Measurements from ENCODE around the gene HOXB8.

Gene HOXB8

GRCh38 chr17:48565022-48565554 lies 50.0 kb downstream of the HOXB8 start:
- DNase-seq (ENCODE audit: low spot score), result no peak
- in situ Hi-C loops (cut with MboI; ENCODE audit: low sequenced_read_pairs, unreplicated experiment), result no loop called here

DNA sequence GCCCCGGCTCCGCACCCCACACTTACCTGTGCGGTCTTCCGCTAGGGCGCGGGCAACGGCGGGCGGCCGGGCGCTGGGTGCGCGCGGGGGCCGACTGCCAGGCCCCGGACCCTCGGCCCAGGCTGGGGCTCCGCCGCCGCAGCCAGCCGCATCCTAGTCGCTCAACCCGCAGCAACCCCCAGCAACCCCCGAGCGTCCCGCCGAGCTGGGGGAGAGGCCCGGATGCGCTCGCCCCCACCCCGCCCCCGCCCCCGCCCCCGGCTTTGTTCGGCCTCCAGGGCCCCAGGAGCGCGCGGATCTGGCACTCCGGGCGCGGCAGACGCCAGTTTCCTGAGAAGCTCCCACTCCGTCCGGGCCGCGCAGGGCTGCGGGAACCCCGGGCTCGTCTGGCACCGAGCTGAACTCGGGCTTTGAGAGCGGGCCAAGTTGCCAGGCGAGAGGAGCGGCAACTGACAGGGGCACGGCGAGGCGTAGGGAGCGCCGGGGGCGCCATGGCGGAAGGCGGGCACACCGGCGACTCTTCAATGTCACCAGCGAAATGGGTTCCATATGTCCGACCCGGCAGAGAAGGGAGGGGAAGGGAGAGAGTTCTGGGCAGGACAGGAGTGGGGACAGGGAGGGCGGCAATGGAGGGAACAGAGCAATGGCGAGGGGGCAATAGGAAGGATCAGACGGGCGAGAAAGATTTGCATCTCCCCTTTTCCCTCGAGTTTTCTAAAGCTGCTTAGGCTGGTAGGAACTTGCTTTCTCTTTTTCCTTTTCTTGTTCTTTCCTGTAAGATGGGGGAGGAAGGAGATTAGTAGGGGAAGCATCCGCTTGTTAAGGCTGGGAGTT lies 50.7 kb downstream of the HOXB8 start:
- TF ChIP-seq, protein P1, sequence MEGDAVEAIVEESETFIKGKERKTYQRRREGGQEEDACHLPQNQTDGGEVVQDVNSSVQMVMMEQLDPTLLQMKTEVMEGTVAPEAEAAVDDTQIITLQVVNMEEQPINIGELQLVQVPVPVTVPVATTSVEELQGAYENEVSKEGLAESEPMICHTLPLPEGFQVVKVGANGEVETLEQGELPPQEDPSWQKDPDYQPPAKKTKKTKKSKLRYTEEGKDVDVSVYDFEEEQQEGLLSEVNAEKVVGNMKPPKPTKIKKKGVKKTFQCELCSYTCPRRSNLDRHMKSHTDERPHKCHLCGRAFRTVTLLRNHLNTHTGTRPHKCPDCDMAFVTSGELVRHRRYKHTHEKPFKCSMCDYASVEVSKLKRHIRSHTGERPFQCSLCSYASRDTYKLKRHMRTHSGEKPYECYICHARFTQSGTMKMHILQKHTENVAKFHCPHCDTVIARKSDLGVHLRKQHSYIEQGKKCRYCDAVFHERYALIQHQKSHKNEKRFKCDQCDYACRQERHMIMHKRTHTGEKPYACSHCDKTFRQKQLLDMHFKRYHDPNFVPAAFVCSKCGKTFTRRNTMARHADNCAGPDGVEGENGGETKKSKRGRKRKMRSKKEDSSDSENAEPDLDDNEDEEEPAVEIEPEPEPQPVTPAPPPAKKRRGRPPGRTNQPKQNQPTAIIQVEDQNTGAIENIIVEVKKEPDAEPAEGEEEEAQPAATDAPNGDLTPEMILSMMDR (IDR thresholded peaks at IDR 0.05; ENCODE audit: borderline replicate concordance, control extremely low read depth, extremely low read depth, insufficient read depth, missing control alignments), result no peak
- in situ Hi-C loops (cut with MboI; ENCODE audit: low sequenced_read_pairs, unreplicated experiment), result no loop called here
- DNase-seq (ENCODE audit: low spot score), result no peak

More at GRCh38 chr17:48565022-48565554, 50.0 kb downstream of the HOXB8 start:
- TF ChIP-seq, protein P1 (IDR thresholded peaks at IDR 0.05; ENCODE audit: borderline replicate concordance, control extremely low read depth, extremely low read depth, insufficient read depth, missing control alignments), result no peak

DNA sequence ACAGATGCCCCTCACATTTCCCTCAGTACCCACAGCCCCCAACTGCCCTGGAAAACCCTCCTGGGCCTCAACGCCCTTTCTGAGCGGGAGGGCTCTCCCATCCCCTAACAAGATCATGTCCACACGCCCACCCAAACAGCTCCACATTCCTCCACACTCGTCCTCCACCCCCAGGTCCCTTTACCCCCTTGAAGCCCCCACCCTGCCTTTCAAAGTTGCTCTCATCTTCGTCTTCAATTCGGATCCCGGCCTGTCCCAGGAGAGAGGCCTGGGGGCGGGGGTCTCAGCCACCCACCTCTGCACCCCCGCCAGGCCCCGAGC lies 51.3 kb downstream of the HOXB8 start:
- in situ Hi-C loops (cut with MboI; ENCODE audit: low sequenced_read_pairs, unreplicated experiment), result no loop called here
- TF ChIP-seq, protein P1 (IDR thresholded peaks at IDR 0.05; ENCODE audit: borderline replicate concordance, control extremely low read depth, extremely low read depth, insufficient read depth, missing control alignments), result no peak
- no peak for DNase-seq (ENCODE audit: low spot score)

DNA sequence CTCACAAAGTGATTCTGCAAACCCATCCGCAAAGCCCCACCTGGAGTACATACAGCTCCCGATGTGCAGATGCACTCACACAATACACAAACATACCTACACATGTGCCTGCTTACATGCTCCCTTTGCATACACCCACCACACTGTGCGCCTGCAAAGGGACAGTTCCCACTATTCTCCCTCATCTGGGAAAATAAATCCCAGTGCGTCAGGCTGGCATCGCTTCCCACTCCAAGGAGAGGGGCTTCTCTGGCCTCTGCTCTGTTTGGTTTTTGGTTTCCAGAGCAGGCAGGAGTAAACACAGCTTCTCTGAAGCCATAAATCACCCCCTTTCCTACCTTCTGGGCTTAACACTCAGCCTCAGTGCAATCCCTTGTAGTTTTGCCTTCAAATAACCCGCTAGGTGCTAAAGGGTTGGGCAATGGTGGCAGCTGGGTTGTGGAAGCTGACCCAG lies 51.7 kb downstream of the HOXB8 start:
- TF ChIP-seq, protein P1 (IDR thresholded peaks at IDR 0.05; ENCODE audit: borderline replicate concordance, control extremely low read depth, extremely low read depth, insufficient read depth, missing control alignments), result no peak
- no peak for DNase-seq (ENCODE audit: low spot score)
- in situ Hi-C loops (cut with MboI; ENCODE audit: low sequenced_read_pairs, unreplicated experiment), result no loop called here

GRCh38 chr17:48562934-48563333 lies 52.2 kb downstream of the HOXB8 start:
- DNase-seq (ENCODE audit: low spot score), result no peak
- TF ChIP-seq, protein P1 (IDR thresholded peaks at IDR 0.05; ENCODE audit: borderline replicate concordance, control extremely low read depth, extremely low read depth, insufficient read depth, missing control alignments), result no peak
- in situ Hi-C loops (cut with MboI; ENCODE audit: low sequenced_read_pairs, unreplicated experiment), result no loop called here

Data from GM13976 (cell line).